CD4-positive, alpha-beta T cell (primary cell): ENCODE measurements around the gene FOXD2. TPM values are rescaled to one million over a fixed set of nuclear protein-coding genes. Genes with fewer than 3 reads are reported as not detected.
A peak's percentile ranks its signal among the peaks of the same experiment; 100 is the strongest.

Experiments used
- ATAC-seq: fragments of 200-7000 bp; cut with Tn5 transposase; one replicate; pipeline ENCODE4 v1.10.0; 2022; ENCODE audit warnings: mild to moderate bottlenecking; ENCODE audit not compliant: poor library complexity
- CTCF ChIA-PET: fragments of 350-600 bp; sonication (Branson Sonifier 250); formaldehyde crosslinking; loops from one replicate; lab custom pipeline; 2021; ENCODE audit warnings: antibody characterized with exemption, inconsistent platforms; lab: Charles Lee
- POLR2A ChIA-PET: fragments of 350-600 bp; sonication (Branson Sonifier 250); formaldehyde crosslinking; loops from one replicate; lab custom pipeline; 2021; ENCODE audit warnings: antibody characterized with exemption, inconsistent platforms; lab: Charles Lee
- DNase-seq, 14 experiments: peaks; one replicate each; pipeline ENCODE4 v3.0.0-alpha.2; 2013 to 2020; ENCODE audit warnings: mixed read lengths in 2 of 14
- H3K27ac ChIP-seq, 2 donors: one replicate each; pipeline versions ENCODE4 v1.5.1 to v1.7.0; 2013; ENCODE audit warnings: low read length in 2 of 2, low read depth in 1 of 2, mild to moderate bottlenecking in 1 of 2
- H3K27me3 ChIP-seq, 2 experiments: 1 replicate in 1 of 2; 2 replicates in 1 of 2; pipeline versions ENCODE4 v1.6.1 to v1.7.0; 2013; ENCODE audit warnings: low read length in 2 of 2, control low read depth in 1 of 2, mild to moderate bottlenecking in 1 of 2, moderate library complexity in 1 of 2; ENCODE audit not compliant: insufficient read depth in 2 of 2, control insufficient read depth in 1 of 2
- H3K36me3 ChIP-seq: one replicate; pipeline ENCODE4 v1.6.1; 2013; ENCODE audit warnings: low read length, control low read depth; ENCODE audit not compliant: insufficient read depth
- H3K4me1 ChIP-seq: one replicate; pipeline ENCODE4 v1.6.1; 2013; ENCODE audit warnings: low read length, control low read depth; ENCODE audit not compliant: insufficient read depth
- H3K4me3 ChIP-seq: one replicate; pipeline ENCODE4 v1.5.1; 2013; ENCODE audit warnings: mild to moderate bottlenecking, low read length, moderate library complexity
- H3K9me3 ChIP-seq, 2 experiments: 1 replicate in 1 of 2; 2 replicates in 1 of 2; pipeline versions ENCODE4 v1.6.1 to v1.7.0; 2013; ENCODE audit warnings: low read length in 2 of 2, mild to moderate bottlenecking in 2 of 2, control low read depth in 1 of 2, moderate library complexity in 1 of 2; ENCODE audit not compliant: control insufficient read depth in 1 of 2, insufficient read depth in 1 of 2
- H3K27ac Mint-ChIP-seq: one replicate; pipeline ENCODE4 v1.8.0; 2020; ENCODE audit warnings: mixed read lengths
- H3K27me3 Mint-ChIP-seq: one replicate; pipeline ENCODE4 v1.8.0; 2021; ENCODE audit warnings: mixed read lengths
- H3K36me3 Mint-ChIP-seq: one replicate; pipeline ENCODE4 v1.8.0; 2021; ENCODE audit warnings: low read depth, mixed read lengths
- H3K4me1 Mint-ChIP-seq: one replicate; pipeline ENCODE4 v1.8.0; 2021; ENCODE audit warnings: low read depth, mixed read lengths
- H3K4me3 Mint-ChIP-seq: one replicate; pipeline ENCODE4 v1.8.0; 2020; ENCODE audit warnings: mild to moderate bottlenecking, mixed read lengths
- H3K9me3 Mint-ChIP-seq: one replicate; pipeline ENCODE4 v1.8.0; 2020; ENCODE audit warnings: mixed read lengths
- CTCF ChIP-seq: fragments of 200-600 bp; IDR thresholded peaks from one replicate; pipeline ENCODE4 v1.8.0; 2022; ENCODE audit warnings: antibody characterized with exemption, mild to moderate bottlenecking
- intact Hi-C, 2 experiments: fragments of 100-400 bp; cut with DNase I in 1 of 2; cut with micrococcal nuclease in 1 of 2; formaldehyde crosslinking; loops; one replicate each; pipeline versions ENCODE4 v1.15.1 to v1.9.0; 2023 to 2025; cut with DNase I, micrococcal nuclease
- total RNA-seq, 174 experiments: library from RNA in 2 of 174; stranded (reverse) in 2 of 174; gene quantifications; one replicate each; pipeline ENCODE4 v1.2.3 and lab custom pipeline; 2021 to 2026

Gene FOXD2
- total RNA-seq, 2 experiments from 2014 or later: 0.22 to 0.34 TPM

- CTCF ChIA-PET: no interaction called here
- no peak overlapping the region for H3K27ac Mint-ChIP-seq
- no peaks in the 10 kb centered on the region for H3K9me3 Mint-ChIP-seq
- Histone ChIP-seq H3K9me3 (no peaks in the 10 kb centered on the region), H3K27ac (no peak overlapping the region), H3K4me1 (no peaks in the 10 kb centered on the region), H3K4me3 (no peak overlapping the region), H3K36me3 (no peaks in the 10 kb centered on the region), H3K27me3 (peaks cover 15 to 34% of the 10 kb centered on the region in 2 experiments)
- H3K27me3 Mint-ChIP-seq: peaks cover 70% of the 10 kb centered on the region
- intact Hi-C loops: no loop called here
- no peaks in the 10 kb centered on the region for H3K36me3 Mint-ChIP-seq
- peaks cover 5% of the 10 kb centered on the region for H3K4me1 Mint-ChIP-seq
- DNase-seq (no peak), ATAC-seq (no peak)
- POLR2A ChIA-PET: no interaction called here
- no peak overlapping the region for H3K4me3 Mint-ChIP-seq
- TF ChIP-seq CTCF: no peak
These were observed 17.3 kb upstream of the FOXD2 start for GRCh38 chr1:47420547-47420946.

- Mint-ChIP-seq H3K27ac (no peak overlapping the region), H3K36me3 (no peaks in the 10 kb centered on the region), H3K27me3 (peaks cover 70% of the 10 kb centered on the region), H3K9me3 (no peaks in the 10 kb centered on the region), H3K4me3 (no peak overlapping the region), H3K4me1 (no peaks in the 10 kb centered on the region)
- intact Hi-C loops: loop anchor here in 1 of 2 experiments (1.0 kb wide), 1 partner anchor 231 kb away; no protein-coding TSS in a partner anchor
- TF ChIP-seq CTCF: no peak
- H3K36me3 ChIP-seq: no peaks in the 10 kb centered on the region
- ChIA-PET CTCF (interaction anchor here (1.5 kb wide), 1 partner anchor 12 kb away, joined by 3 read pairs; no protein-coding TSS in a partner anchor), POLR2A (no interaction called here)
- H3K9me3 ChIP-seq: no peaks in the 10 kb centered on the region
- H3K27me3 ChIP-seq: peaks cover 2 to 14% of the 10 kb centered on the region in 2 experiments
- no peak for DNase-seq
- no peak overlapping the region for H3K27ac ChIP-seq
- no peak overlapping the region for H3K4me3 ChIP-seq
- ATAC-seq: no peak
- no peaks in the 10 kb centered on the region for H3K4me1 ChIP-seq
These were observed 14.0 kb upstream of the FOXD2 start for GRCh38 chr1:47423872-47424271.

GRCh38 chr1:47424336-47424982, 13.4 kb upstream of the FOXD2 start:
- TF ChIP-seq CTCF: peak; percentile 63
- ATAC-seq (no peak), DNase-seq (peak in 2 of 14 experiments; percentile 18 to 20)
- ChIA-PET CTCF (interaction anchor here (1.5 kb wide), 1 partner anchor 12 kb away, joined by 3 read pairs; no protein-coding TSS in a partner anchor), POLR2A (no interaction called here)
- H3K27ac Mint-ChIP-seq: no peak overlapping the region
- no peak overlapping the region for H3K4me3 Mint-ChIP-seq
- intact Hi-C loops: loop anchor here in 1 of 2 experiments (1.0 kb wide), 1 partner anchor 231 kb away; no protein-coding TSS in a partner anchor
- H3K9me3 ChIP-seq: no peaks in the 10 kb centered on the region
- peaks cover 69% of the 10 kb centered on the region for H3K27me3 Mint-ChIP-seq
- H3K36me3 ChIP-seq: no peaks in the 10 kb centered on the region
- H3K9me3 Mint-ChIP-seq: no peaks in the 10 kb centered on the region
- H3K27ac ChIP-seq: no peak overlapping the region
- H3K27me3 ChIP-seq: peaks cover 0 to 12% of the 10 kb centered on the region in 2 experiments
- H3K36me3 Mint-ChIP-seq: no peaks in the 10 kb centered on the region
- no peaks in the 10 kb centered on the region for H3K4me1 ChIP-seq
- no peak overlapping the region for H3K4me3 ChIP-seq
- no peaks in the 10 kb centered on the region for H3K4me1 Mint-ChIP-seq
